ENCODE data around the gene CELF4.

Gene CELF4

DNA sequence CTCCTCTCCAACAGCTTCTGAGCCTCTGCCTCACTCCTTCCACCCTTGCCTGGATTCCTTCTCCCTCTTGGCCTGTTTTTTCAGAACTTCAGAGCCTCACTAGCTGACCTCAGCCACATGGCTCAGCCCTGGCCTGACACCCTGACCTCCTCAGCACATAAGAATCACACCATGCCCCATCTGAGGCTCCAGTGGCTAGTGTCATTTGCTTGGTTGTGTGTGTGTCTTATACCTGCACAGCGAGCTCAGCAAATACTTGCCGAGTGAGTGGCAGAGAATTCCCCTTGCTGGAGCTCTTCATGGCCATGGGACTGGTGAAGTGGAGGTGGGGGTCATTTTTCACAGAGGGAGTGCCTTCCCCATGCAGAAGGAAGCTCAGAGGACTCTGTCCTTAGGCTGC, 70.2 kb downstream of the CELF4 start:
- no peak for DNase-seq (ENCODE audit: low read depth, low spot score)

DNA sequence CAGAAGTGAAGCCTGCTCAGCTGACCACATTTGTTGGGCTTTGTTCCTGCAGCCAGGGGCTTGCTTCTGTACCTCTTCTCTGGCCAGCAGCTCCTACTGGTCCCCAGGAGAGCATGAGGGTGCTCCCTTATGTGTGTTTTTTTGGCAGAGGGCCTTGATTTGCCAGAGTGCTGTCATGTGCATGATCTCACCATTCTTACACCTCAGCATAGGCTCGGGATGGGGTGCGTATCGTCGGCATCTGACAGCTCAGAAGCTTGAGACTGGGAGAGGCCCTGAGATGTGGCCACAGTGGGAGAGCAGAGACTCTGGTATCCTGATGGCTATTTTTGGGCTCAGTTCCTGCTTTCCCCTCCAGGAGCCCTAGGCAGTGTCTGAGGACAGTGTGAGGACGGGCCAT, 71.2 kb downstream of the CELF4 start:
- no peak for DNase-seq (ENCODE audit: low read depth, low spot score)

GRCh38 chr18:37493352-37493935, 72.2 kb downstream of the CELF4 start:
- DNase-seq (ENCODE audit: low read depth, low spot score) = no peak

- no peak for DNase-seq (ENCODE audit: low read depth, low spot score)
Measured at GRCh38 chr18:37492952-37493351, 72.6 kb downstream of the CELF4 start.

- no peak for DNase-seq (ENCODE audit: low read depth, low spot score)
Measured at GRCh38 chr18:37491526-37491925, 74.1 kb downstream of the CELF4 start.

DNA sequence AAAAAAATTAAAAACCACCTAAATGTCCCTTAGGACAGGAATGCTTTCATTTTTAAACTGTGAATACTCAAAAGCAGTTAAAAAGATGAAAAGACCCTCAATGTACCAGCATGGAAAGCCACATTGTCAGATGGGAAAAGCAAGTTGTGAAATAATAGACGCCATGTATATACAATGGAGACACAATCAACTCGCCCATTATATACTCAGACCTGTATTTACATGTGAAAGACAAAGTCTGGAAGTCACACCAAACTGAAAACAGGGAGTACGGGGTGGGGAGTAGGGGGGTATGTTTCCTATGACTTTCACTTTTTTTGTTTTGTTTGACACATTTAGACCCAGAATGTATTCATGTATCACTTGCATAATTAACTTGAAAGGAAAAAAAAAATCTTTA, 75.6 kb downstream of the CELF4 start:
- no peak for DNase-seq (ENCODE audit: low read depth, low spot score)

GRCh38 chr18:37489011-37489410, 76.6 kb downstream of the CELF4 start:
- no peak for DNase-seq (ENCODE audit: low read depth, low spot score)

DNA sequence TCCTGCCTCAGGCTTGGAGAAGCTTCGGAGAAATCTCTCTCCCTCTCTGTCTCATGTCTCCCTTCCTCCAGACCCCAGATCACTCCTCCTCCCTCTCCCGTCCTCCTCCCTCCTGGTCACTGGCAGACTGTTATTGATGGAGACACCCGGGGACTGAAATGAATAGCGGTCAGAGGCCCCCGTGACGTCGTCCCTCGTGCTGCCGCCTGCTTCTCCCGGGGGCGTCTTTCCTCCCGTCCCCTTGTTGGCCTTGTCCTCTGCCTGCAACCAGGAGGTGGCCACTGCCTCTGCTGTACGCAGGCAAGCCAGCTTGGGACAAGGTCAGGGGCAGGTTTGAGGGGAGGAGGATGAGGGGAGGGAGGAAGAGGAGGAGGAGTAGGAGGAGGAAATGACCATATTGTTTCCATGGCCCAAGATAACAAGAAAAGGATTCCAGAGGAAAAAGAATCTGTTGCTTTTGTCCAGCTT, 78.2 kb downstream of the CELF4 start:
- DNase-seq (ENCODE audit: low read depth, low spot score) = no peak

DNA sequence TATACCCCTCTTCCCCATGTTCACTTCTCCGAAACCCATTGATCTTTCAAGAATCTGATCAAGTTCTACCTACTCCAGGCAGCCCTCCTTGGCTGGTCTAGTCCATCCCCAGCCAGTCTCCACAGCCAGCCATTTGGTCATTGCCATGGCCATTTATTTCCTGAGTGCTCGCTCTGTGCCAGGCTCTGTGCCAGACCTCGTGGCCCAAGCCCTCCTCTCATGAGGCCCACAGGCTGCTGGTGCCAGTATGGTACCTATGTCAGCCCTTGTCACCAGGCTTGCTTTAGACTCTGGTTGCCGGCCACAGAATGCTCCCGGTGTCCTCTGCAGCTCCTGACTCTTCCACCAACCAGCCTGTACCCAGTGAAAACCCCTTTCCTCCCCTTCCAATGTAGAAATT, 78.8 kb downstream of the CELF4 start:
- no peak for DNase-seq (ENCODE audit: low read depth, low spot score)

DNA sequence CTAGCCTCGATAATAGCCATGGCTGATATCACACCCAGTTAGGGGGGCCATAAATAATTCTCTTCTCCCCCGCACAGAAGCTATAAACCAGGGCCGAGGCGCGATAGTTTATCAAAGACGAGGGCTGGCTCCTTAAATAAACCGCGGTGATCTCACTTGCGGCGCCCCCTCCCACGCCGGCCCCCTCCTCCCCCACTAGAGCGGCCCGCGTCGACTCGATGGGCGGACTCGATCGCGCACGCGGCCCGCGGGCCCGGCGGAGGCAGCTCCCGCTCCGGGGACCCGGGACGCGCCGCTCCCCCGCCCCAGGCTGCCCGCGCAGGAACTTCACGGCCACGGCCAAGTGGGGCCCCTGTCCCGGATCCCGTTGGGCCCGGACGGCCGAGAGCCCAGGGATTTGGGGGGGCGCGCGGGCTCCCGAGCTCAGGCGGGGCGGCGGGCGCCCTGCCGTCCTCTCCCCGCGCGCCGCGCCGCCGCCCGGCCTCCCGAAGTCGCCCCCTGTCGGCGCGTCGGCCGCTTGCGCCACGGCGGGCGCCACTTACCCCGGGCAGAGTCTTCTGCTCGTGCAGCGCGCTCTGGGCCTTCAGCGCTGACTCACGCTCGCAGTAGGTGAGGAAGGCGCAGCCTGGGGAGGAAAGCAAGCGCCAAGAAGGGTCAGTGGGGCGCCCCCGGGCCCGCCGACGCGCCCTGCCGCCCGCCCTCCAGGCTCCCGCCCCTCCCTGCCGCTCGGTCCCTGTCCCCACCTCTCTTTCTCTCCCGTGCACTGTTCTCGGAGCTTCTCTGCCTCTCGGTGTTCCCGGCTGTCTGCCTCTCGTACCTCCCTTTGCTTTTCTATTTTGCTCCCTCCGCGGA, 80.4 kb downstream of the CELF4 start:
- no peak for DNase-seq (ENCODE audit: low read depth, low spot score)

DNA sequence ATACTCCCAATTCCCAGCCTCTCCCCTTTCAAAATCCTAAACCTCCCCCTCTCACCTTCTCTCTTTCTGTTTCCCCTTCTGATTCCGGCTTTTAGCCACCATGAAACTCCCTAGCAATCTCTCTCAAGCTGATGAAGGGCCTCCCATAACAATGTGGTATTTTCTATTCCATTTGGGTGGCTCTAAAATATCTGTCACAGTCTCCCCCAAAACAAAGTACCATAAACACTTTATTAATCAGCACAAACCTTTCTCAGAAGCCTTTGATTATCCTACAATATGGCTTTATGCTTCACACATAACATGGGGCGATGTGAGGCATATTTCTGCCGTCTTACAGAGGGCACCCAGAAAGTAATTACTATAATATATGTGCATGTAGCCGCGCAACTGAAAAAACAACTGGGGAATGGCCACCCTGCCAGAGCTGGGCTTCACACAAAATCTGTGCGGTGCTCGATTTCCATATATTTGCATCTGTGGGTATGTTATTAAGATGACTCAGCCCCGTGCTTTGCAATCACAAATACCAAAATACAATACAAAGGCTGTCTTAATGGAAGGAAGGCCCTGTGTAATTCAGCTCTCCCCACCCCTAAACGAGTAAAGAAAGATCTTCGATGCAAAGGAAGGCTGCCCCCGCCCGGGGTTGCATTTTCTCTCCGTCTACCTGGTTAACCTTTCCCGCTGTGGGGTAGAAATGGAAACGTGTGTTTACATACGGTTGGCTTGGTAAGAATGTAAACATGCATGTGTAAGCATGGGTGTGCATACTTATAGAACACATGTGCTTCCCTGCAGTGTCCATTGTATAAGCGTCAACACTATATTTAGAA, 81.4 kb downstream of the CELF4 start:
- no peak for DNase-seq (ENCODE audit: low read depth, low spot score)

GRCh38 chr18:37483221-37483971, 82.2 kb downstream of the CELF4 start:
- DNase-seq (ENCODE audit: low read depth, low spot score) = no peak

DNA sequence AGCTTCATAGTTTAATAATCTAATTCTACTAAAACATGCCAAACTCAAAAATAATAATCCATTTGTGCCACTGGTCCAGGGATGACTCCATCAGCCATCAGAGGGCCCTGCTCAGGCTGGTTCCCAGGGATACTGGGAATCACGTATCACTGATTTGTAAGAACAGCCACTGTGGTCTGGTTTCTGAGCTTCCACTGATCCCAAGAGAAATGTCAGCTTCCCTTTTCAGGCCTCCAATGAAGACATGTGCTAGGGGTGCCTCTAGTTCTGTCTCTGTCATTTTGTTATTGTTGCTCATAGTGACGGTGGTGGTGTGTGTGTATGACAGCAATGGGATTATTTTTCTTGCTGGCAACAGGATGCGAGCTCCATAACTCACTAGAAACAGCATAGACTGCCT, 83.2 kb downstream of the CELF4 start:
- no peak for DNase-seq (ENCODE audit: low read depth, low spot score)

DNA sequence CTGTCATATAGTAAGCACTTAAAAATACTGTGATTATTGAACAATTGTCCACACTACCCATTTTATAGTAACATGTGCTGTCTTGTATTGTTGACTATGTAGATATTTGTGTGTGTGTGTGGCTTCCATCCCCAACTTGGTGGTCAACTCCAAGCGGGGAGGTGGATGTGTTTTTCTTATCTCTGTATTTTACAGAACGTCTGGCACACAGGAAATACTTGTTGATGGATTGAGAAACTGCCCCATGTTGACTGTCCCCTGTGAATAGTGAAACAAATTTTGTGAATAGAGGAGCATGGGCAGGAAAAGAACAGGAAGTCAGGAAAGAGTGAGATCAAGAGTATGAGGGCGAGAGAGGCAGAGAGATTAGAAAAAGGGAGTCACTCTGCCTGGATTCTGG, 83.6 kb downstream of the CELF4 start:
- no peak for DNase-seq (ENCODE audit: low read depth, low spot score)

DNA sequence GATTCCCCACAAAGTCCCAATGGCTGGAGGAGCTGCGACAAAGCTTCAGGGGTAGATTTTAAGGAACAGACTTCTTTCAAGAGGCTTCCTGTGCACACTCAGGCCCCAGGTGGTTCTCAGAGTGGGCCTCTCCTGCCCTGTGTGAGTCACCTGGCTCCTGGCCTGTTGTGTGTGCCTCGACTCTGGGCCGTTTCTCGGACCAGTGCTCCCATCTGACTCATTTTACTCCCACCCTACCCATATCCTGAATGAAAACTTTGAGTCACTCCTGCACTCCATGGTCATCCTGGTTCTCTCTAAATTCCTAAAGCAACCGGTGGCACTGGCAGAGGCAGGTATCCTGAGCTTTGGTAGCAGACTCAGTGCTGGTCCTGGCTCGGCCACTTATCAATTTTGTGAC, 84.1 kb downstream of the CELF4 start:
- DNase-seq (ENCODE audit: low read depth, low spot score) = no peak

DNA sequence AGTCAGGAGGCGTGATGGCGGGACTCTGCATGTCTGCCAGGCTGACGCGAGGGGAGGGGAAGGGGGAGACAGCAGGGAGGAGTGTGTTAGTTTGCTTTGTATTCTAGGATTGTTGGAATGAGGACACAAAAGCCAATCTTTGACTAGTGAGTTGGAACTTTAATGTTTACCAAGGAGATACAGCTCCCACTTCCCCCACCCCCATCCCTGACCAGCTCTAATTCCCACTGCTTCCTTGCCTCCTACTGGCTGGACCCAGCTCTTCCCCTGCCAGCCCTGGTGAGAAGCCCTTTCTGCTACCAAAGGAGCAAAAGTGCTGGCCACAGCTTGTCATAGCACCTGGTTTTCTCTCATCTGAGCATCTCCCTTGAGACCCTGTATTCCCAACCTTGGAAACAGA, 84.5 kb downstream of the CELF4 start:
- DNase-seq (ENCODE audit: low read depth, low spot score) = no peak

GRCh38 chr18:37476611-37477295, 88.8 kb downstream of the CELF4 start:
- DNase-seq (ENCODE audit: low read depth, low spot score) = no peak

GRCh38 chr18:37476182-37476581, 89.4 kb downstream of the CELF4 start:
- DNase-seq (ENCODE audit: low read depth, low spot score) = no peak

GRCh38 chr18:37473195-37473840, 92.3 kb downstream of the CELF4 start:
- DNase-seq (ENCODE audit: low read depth, low spot score) = no peak

DNA sequence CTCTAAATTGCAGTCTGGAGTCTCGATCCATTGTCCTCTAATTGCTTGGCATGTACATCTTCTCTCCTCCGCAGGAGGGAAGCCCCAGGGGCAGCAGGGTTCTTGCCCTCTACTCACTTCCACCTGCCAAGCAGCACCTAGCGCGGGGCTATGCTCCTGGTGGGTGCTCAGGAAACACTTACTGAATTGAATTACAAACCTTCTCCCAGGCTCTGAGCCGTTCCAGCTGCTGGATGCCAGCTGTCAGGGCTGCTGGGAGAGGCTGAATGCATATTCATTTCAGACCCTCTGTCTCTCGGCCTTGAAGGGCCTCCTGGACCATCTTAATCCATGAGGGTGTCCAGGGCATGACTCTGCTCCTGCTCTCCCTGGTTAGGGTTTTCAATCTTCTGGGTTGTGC, 94.0 kb downstream of the CELF4 start:
- DNase-seq (ENCODE audit: low read depth, low spot score) = no peak

DNA sequence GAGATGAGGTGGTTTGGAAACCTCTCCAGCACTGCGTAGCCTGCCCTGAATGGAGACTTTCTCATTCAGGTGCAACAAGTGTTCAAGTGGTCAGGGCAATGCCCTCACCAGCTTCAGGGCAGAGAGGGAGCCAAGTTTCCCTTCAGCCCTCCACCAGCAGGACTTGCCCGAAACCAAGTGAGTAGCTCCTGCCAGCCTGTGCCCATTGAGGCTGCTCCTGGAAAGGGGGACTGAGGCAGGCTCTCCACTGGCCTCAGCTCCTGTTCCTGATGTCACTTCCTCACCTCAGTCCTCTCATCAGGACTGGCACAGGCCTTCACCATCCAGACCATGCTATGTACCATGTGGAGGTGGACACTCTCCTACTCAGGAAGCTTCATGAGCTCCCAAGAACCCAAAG, 94.6 kb downstream of the CELF4 start:
- no peak for DNase-seq (ENCODE audit: low read depth, low spot score)

Measured in activated naive CD8-positive, alpha-beta T cell treated with anti-CD3 and anti-CD28 coated beads, Interleukin-2, amount 50 U/mL, for 16 hours (primary cell).